ENCODE data around the gene DESI1.

DNA sequence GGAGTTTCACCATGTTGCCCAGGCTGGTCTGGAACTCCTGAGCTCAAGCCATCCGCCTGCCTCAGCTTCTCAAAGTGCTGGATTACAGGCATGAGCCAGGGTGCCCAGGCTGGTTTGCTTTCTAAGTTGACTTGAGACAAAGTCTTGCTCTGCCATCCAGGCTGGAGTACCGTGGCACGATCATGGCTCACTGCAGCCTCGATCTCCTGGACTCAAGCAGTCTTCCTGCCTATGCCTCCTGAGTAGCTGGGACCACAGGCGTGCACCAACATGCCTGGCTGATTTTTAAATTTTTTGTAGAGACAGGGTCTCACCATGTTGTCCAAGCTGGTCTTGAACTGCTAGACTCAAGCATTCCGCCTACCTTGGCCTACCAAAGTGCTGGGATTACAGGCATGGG, 36.9 kb upstream of the DESI1 start:
- no peak for TF ChIP-seq CTCF (IDR thresholded peaks at IDR 0.05)
- TF ChIP-seq POLR2A (IDR thresholded peaks at IDR 0.05), result no peak
